Upper lobe of left lung (tissue), 4 donors: ENCODE measurements around the gene AP2A2.

ENCODE experiments used
- EP300 ChIP-seq, 4 donors: sonication (generic); formaldehyde crosslinking; IDR thresholded peaks; one replicate each; pipeline ENCODE4 v1.5.1; 2017; ENCODE audit warnings: antibody characterized with exemption in 4 of 4, control low read depth in 2 of 4
- POLR2A ChIP-seq, 4 donors: fragments of 450-650 bp; IDR thresholded peaks; one replicate each; pipeline ENCODE4 v1.5.1; 2016 to 2017; ENCODE audit warnings: antibody characterized with exemption in 4 of 4, mild to moderate bottlenecking in 2 of 4
- POLR2AphosphoS5 ChIP-seq, 2 donors: sonication (generic); formaldehyde crosslinking; IDR thresholded peaks; one replicate each; pipeline ENCODE4 v1.5.1; 2017; ENCODE audit warnings: antibody characterized with exemption in 2 of 2
- TF ChIP-seq, protein P1 (sequence below), 6 experiments: fragments of 450-650 bp in 4 of 6; fragments of 200-600 bp in 2 of 6; sonication (generic) in 2 of 6; IDR thresholded peaks; one replicate each; pipeline ENCODE4 v1.5.1; 2016 to 2019; ENCODE audit warnings: antibody characterized with exemption in 6 of 6

DNA sequence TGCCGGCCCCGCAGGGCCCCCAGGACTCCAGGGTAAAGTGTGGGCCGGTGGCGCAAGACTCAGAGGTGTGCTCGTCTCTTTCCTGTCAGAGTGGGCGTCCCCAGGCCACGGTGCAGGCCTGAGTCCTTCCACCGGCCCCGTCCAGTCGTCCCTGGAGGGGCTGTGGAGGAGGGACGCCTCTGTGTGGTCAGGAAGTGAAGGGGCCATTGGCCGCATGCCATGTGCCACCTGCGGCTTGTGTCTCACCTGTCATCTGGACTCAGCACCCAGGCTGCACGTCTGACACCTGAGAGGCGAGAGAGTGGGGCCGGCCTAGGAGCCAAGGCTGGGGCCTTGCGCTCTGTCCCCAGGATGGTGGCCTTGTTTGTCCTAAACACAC, 85.6 kb downstream of the AP2A2 start:
- TF ChIP-seq, protein P1, sequence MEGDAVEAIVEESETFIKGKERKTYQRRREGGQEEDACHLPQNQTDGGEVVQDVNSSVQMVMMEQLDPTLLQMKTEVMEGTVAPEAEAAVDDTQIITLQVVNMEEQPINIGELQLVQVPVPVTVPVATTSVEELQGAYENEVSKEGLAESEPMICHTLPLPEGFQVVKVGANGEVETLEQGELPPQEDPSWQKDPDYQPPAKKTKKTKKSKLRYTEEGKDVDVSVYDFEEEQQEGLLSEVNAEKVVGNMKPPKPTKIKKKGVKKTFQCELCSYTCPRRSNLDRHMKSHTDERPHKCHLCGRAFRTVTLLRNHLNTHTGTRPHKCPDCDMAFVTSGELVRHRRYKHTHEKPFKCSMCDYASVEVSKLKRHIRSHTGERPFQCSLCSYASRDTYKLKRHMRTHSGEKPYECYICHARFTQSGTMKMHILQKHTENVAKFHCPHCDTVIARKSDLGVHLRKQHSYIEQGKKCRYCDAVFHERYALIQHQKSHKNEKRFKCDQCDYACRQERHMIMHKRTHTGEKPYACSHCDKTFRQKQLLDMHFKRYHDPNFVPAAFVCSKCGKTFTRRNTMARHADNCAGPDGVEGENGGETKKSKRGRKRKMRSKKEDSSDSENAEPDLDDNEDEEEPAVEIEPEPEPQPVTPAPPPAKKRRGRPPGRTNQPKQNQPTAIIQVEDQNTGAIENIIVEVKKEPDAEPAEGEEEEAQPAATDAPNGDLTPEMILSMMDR (IDR thresholded peaks at IDR 0.05), result no peak
- TF ChIP-seq EP300 (IDR thresholded peaks at IDR 0.05) (no peak), POLR2A (IDR thresholded peaks at IDR 0.05) (no peak), POLR2AphosphoS5 (IDR thresholded peaks at IDR 0.05) (no peak)
